ENCODE results near the gene THBD.
"Not testable (repeated sequence)": the region's sequence is repeated elsewhere in the genome, so short reads cannot be mapped to it uniquely, and the experiment has no call there.

The THBD gene

GRCh38 chr20:23043376-23043775, 6.1 kb downstream of the THBD start:
- in situ Hi-C loops (cut with MboI; ENCODE audit: low pct_unique_long_range_greater_than_20kb, low sequenced_read_pairs), result no loop called here
- no peak for DNase-seq

DNA sequence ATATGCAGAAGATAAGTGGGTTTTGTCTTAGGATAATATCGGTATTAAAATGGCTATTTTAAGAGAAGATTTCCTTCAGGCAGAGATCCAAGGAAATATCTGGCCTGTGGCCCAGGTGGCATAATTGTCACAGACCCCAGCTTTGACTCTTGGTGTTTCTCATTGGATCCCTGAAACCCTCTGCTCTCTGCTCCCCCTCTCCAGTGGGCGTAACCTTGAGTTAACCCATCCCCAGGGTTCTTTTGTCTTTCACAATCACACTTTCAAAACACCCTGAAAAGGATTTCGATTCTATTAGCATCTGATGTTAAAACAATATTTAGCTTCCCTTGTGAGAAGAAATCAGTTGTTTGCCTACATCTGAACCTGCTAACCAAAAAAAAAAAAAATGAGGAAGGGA, 7.2 kb downstream of the THBD start:
- in situ Hi-C loops (cut with MboI; ENCODE audit: low pct_unique_long_range_greater_than_20kb, low sequenced_read_pairs), result no loop called here
- DNase-seq, result no peak

DNA sequence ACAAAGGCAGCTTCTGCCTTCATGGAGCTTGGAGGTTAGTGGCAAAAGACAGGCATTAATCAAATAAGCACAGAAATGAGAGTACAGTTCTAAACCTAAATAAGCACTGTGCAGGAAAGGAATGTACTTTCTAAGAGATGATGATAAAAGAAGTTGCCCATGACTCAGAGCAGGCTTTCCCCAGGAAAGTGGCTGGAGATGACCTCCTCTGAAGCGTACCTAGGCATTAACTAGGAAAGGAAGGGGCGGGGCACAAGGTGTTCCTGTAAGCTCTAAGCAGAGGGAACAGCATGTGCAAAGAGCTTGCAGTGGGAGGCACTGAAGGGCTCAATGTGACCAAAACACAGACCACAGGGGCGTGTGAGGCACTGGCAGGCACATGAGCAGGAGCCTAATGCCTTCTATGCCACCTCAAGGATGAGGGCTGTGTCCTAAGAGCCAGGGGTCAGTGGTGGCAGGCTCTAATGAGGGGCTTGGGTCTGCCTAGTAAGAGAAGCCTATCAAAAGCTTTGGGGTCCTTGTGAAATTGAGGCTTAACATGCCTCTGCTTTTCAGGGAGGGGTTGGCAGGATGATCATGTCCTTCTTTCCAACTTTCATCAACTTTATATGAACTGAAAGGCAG, 9.5 kb downstream of the THBD start:
- in situ Hi-C loops (cut with MboI; ENCODE audit: low pct_unique_long_range_greater_than_20kb, low sequenced_read_pairs), result no loop called here
- no peak for DNase-seq

DNA sequence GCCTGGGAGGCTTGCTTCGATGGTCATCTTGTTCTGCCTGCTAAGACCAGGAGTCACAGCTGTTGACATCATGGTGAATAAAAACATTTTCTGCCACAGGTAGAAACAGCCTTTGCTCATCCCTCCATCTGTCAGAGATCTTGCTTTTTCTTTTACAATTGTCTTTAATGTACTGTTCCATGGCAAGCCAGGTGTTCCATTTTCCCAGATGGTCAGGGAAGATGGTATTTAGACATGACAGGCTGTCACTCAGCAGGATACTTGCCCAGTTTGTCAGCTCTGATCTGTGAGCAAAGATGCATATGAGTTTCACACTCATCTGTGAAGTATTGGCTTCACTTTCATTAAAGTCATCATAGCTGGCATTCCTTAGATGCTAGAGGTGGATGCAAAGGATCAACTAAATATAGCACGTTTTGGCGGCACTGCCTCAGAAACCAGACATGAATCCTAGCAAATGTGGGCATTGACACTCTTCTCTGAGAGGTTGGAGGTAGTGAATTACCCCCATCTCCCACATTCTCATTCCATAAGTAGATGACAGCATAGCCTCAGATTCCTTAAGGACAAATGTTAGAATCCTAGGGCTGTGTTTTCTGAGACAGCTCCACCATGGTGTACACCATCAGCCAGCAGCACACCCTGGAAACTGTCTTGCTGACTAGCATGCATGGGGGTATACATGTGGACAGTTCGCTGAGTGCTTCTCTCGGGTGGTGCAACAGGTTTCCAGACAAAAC, 10.2 kb downstream of the THBD start:
- DNase-seq, result no peak
- in situ Hi-C loops (cut with MboI; ENCODE audit: low pct_unique_long_range_greater_than_20kb, low sequenced_read_pairs), result no loop called here

- in situ Hi-C loops (cut with MboI; ENCODE audit: low pct_unique_long_range_greater_than_20kb, low sequenced_read_pairs), result no loop called here
- no peak for DNase-seq
Measured at GRCh38 chr20:23037017-23037481, 12.4 kb downstream of the THBD start.

DNA sequence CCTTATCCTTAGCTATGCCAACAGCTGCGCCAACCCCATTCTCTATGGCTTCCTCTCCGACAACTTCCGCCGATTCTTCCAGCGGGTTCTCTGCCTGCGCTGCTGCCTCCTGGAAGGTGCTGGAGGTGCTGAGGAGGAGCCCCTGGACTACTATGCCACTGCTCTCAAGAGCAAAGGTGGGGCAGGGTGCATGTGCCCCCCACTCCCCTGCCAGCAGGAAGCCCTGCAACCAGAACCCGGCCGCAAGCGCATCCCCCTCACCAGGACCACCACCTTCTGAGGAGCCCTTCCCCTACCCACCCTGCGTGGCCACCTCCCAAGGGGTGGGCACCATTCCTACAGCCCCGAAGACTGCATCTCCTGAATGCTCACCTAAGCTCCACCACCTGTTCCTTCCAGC, 13.1 kb downstream of the THBD start:
- no peak for DNase-seq
- in situ Hi-C loops (cut with MboI; ENCODE audit: low pct_unique_long_range_greater_than_20kb, low sequenced_read_pairs), result no loop called here

- DNase-seq, result no peak
- in situ Hi-C loops (cut with MboI; ENCODE audit: low pct_unique_long_range_greater_than_20kb, low sequenced_read_pairs), result no loop called here
Measured at GRCh38 chr20:23035731-23036130, 13.7 kb downstream of the THBD start.

DNA sequence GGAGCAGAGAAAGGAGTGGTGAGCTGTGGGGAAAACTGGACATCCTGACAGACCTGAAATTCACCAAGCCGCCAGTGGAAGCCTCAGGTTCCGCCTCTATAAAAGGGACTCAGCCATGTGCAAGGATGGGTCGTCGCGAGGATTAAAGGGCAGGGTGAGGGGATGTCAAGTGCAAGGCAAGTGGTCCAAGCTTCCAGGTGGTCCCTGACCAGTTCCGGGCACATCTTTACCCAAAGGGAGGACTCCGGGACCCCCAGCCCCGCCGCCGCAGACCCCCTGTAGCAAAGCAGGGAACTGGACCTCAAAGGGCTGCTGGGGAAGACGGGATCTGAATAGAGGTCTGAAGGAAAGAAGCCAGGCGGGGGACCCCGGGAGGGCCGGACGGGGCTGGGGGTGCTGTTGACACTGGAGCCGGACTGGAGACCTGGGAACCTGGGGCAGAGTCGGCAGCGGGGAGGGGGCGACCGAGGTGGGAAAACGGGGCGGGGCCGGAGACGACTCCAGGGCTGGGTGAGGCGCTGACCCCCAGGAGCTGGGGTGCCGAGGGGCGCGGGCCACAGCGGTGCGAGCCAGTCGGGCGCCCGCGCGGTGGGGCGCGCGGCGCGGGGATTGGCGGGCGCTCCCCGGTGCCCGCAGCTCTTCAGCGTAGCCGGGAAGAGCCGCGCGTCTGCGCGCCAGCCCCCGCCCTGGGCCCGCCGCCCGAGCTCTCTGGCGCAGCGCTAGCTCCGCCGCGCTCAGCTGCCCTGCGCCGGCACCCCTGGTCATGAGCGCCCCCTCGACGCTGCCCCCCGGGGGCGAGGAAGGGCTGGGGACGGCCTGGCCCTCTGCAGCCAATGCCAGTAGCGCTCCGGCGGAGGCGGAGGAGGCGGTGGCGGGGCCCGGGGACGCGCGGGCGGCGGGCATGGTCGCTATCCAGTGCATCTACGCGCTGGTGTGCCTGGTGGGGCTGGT, 14.5 kb downstream of the THBD start, which contains the start of gene SSTR4:
TSS of gene SSTR4 (plus strand) at position 592 of the 951 bp plus-strand sequence. CDS start at position 764, 172 bp downstream.
- DNase-seq, result no peak
- in situ Hi-C loops (cut with MboI; ENCODE audit: low pct_unique_long_range_greater_than_20kb, low sequenced_read_pairs), result no loop called here

GRCh38 chr20:23033918-23034317, 15.6 kb downstream of the THBD start:
- in situ Hi-C loops (cut with MboI; ENCODE audit: low pct_unique_long_range_greater_than_20kb, low sequenced_read_pairs), result no loop called here
- no peak for DNase-seq

GRCh38 chr20:23032750-23033078, 16.8 kb downstream of the THBD start:
- in situ Hi-C loops (cut with MboI; ENCODE audit: low pct_unique_long_range_greater_than_20kb, low sequenced_read_pairs), result no loop called here
- DNase-seq, result no peak

DNA sequence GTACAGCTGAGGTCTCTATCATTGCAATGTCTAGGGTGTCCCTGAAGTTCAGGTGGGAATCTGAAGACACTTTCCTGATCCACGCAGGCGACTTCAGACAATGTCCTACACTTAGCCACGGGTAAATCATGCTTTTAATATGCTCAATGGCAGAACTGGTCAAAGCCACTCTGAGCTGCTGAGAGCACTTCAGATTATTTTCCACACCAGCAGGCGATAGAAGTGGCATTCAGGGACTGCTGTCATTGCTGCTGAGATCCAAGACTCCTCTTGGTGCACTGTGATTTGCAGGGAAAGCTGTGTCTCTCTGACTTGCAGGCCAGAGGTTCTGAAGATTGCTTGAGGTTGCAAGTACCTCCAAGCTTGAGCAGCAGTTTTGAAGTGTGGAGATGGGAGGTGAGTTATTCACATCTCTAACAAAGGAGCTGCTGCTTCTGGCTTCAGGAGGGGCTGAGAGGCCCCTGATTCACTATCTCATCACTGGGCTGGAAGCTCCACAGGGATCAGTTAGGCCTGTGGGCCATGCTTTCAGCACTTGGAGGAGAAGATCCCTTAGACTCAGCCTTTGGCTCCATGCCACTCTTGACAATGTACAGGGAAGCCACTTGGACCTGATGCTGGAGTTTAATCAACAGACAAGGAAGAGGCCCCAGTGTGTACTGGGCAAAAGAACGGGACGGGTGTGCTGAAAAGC, 17.3 kb downstream of the THBD start:
- no peak for DNase-seq
- in situ Hi-C loops (cut with MboI; ENCODE audit: low pct_unique_long_range_greater_than_20kb, low sequenced_read_pairs), result no loop called here

DNA sequence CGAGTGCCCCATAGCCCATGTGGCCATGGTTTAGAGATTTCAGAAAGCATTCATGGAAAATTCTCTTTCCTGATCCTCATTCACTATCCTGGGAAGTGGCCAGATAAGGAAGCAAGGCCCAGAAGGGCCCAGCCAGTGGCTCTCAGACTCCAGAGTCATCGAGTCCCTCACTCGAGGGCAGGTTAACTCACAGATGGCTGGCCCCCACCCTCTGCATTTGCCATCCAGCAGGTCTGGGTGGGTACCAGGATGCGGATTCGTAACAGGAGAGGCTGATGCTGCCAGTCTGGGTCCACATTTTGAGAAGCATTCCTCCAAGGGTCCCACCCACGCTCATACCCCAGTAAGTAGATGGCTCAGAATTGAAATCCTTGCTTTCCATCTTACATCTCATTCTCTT, 18.1 kb downstream of the THBD start:
- no peak for DNase-seq
- in situ Hi-C loops (cut with MboI; ENCODE audit: low pct_unique_long_range_greater_than_20kb, low sequenced_read_pairs), result no loop called here

GRCh38 chr20:23029324-23029723, 20.1 kb downstream of the THBD start:
- DNase-seq, result no peak
- in situ Hi-C loops (cut with MboI; ENCODE audit: low pct_unique_long_range_greater_than_20kb, low sequenced_read_pairs), result no loop called here

DNA sequence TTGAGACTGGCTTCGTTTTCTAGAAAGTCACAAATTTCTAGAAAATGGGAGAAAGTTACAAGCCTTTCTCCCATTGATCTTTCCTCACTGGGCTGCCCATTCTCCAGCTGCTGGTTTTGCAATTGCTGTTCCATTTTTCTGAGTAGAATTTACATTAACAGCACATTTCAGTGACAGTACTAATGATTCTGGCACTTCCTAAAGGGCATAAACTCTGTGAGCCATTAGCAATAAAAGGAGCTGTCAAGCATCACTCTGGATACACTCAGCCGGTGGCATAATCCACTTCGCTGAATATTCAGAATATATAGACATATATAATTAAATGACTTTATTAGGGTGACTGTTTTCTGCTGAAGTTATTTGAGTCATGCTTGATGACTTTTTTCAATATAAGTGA, 21.1 kb downstream of the THBD start:
- in situ Hi-C loops (cut with MboI; ENCODE audit: low pct_unique_long_range_greater_than_20kb, low sequenced_read_pairs), result no loop called here
- no peak for DNase-seq

DNA sequence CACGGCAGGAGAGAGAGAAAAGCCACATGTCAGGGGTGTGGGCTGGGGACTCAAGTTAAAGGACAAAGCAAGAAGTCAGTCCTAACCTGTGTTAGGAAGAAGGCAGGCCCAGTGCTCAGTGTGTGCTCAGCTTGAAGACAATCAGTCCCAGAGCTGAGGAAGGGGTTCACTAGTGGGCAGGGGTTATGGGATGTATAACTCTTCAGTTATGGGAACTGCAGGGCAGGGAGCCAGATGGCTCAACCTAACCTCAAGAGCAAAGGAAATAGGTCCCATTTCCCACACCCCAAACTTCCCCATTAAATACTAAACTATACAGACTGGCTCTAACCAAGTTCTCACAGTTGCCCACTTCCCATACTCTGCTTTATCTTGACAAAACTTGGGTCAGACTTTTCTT, 21.8 kb downstream of the THBD start:
- in situ Hi-C loops (cut with MboI; ENCODE audit: low pct_unique_long_range_greater_than_20kb, low sequenced_read_pairs), result no loop called here
- peak; percentile 21 for DNase-seq

DNA sequence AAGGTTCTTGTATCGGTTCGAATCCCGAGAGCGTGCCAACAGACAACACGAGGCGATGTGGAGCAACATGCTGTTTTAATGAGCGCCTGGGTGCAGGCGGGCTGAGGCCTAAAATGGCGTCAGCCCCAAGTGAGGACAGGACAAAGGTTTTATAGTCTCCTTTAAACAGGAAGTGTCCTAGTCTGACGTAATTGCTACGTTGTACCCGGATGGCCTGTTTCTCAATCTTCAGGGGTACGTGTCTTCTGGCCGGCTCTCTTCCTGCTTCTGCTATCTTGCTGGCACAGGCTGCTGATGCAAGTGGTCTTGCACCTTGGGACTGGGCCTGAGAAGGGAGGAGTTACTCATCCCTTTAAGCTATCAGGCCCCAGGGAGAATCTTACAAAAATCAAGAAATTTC, 24.0 kb downstream of the THBD start:
- DNase-seq, result peak; percentile 32
- in situ Hi-C loops (cut with MboI; ENCODE audit: low pct_unique_long_range_greater_than_20kb, low sequenced_read_pairs), result not testable (repeated sequence)

DNA sequence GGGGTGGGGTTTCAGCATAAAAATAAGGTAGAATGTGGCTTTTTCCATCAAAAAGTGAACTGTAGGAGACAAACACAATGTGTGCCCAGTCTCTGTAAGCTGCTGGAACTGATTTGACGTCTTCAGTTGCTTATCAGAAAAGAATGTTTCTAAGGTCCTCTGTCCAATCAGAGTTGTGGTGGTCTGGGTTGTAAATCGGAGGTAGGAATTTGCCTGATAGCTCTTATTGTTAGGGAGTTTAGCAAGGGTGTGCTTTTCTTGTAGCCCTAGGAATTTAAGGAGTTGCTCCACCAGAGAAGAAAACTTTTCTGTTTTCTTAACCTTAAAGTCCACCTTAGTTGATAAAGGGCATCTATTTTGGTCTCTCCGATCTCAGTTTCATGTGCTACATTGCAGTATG, 24.8 kb downstream of the THBD start:
- in situ Hi-C loops (cut with MboI; ENCODE audit: low pct_unique_long_range_greater_than_20kb, low sequenced_read_pairs), result no loop called here
- DNase-seq, result no peak

DNA sequence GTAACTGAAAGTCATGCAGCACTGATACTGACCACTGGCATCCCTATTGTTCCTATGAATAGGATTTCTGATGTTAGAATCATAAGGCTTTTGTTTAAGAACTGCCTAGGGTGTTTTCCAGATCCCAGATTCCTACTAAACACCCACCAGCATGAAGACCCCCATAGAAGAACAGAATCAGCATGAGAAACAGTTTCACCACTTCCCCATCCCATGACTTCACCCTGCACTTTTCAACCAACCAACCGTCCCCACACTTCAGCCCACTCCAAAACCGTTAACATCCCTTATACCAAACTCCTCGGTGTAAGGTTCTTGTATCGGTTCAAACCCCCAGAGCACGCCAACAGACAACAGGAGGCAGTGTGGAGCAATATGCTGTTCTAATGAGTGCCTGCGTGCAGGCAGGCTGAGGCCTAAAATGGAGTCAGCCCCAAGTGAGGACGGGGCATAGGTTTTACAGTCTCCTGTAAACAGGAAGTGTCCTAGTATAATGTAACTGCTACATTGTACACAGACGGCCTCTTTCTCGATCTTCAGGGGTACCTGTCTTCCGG, 25.8 kb downstream of the THBD start:
- in situ Hi-C loops (cut with MboI; ENCODE audit: low pct_unique_long_range_greater_than_20kb, low sequenced_read_pairs), result no loop called here
- no peak for DNase-seq

- DNase-seq, result no peak
- in situ Hi-C loops (cut with MboI; ENCODE audit: low pct_unique_long_range_greater_than_20kb, low sequenced_read_pairs), result no loop called here
Measured at GRCh38 chr20:23022849-23023248, 26.6 kb downstream of the THBD start.

All from KBM-7 (cell line).